SK-N-MC (cell line): ENCODE measurements around the gene RNF144A.
A peak's percentile ranks its signal among the peaks of the same experiment; 100 is the strongest.

Experiments used
- DNase-seq: peaks from one replicate; pipeline ENCODE4 v3.0.0-alpha.2; 2011; ENCODE audit warnings: low read depth, low spot score
- H3K27ac ChIP-seq: fragments of 200-600 bp; sonication (generic); 2 replicates; pipeline ENCODE4 v1.5.1; 2016; ENCODE audit warnings: mixed run types
- H3K36me3 ChIP-seq: fragments of 200-600 bp; sonication (generic); 2 replicates; pipeline ENCODE4 v1.6.1; 2017; ENCODE audit warnings: antibody characterized with exemption, low read length, mixed read lengths; ENCODE audit not compliant: insufficient read depth
- H3K4me3 ChIP-seq: fragments of 200-600 bp; sonication (generic); 2 replicates; pipeline ENCODE4 v1.5.1; 2016
- H3K9ac ChIP-seq: fragments of 200-600 bp; sonication (generic); 2 replicates; pipeline ENCODE4 v1.8.0; 2017; ENCODE audit warnings: mixed run types, mixed read lengths; ENCODE audit not compliant: insufficient read length
- H3K9me3 ChIP-seq: fragments of 200-600 bp; sonication (generic); 2 replicates; pipeline ENCODE4 v1.6.1; 2017; ENCODE audit warnings: low read depth, mild to moderate bottlenecking, antibody characterized with exemption, low read length, moderate library complexity, mixed read lengths
- EZH2 ChIP-seq: fragments of 200-600 bp; sonication (generic); IDR thresholded peaks from one replicate; pipeline ENCODE4 v1.6.1; 2017; ENCODE audit warnings: antibody characterized with exemption
- FOXP2 ChIP-seq: optimal IDR thresholded peaks from 2 replicates; pipeline ENCODE3; 2011; ENCODE audit warnings: mild to moderate bottlenecking, moderate library complexity; ENCODE audit not compliant: insufficient read depth; ENCODE audit errors: extremely low read length, control extremely low read depth
- POLR2AphosphoS5 ChIP-seq: IDR thresholded peaks from 2 replicates; pipeline ENCODE4 v1.6.1; 2012; ENCODE audit warnings: mild to moderate bottlenecking, low read depth, low read length, borderline replicate concordance

RNF144A gene

GRCh38 chr2:6955511-6956136 lies 38.4 kb downstream of the RNF144A start:
- Histone ChIP-seq H3K27ac (peak overlapping the region; percentile 30; the same call in 1 of the 2 replicates), H3K36me3 (peaks cover 3% of the 10 kb centered on the region; the same call in 1 of the 2 replicates), H3K9ac (no peak overlapping the region), H3K9me3 (no peaks in the 10 kb centered on the region), H3K4me3 (no peak overlapping the region)
- TF ChIP-seq FOXP2 (no peak), EZH2 (no peak), POLR2AphosphoS5 (no peak)
- no peak for DNase-seq

- Histone ChIP-seq H3K27ac (no peak overlapping the region), H3K4me3 (no peak overlapping the region), H3K36me3 (peaks cover 3% of the 10 kb centered on the region; the same call in 1 of the 2 replicates), H3K9me3 (no peaks in the 10 kb centered on the region), H3K9ac (no peak overlapping the region)
- no peak for TF ChIP-seq POLR2AphosphoS5
- TF ChIP-seq EZH2: no peak
- no peak for DNase-seq
Observed at GRCh38 chr2:6956566-6956965, 39.4 kb downstream of the RNF144A start.

GRCh38 chr2:6957031-6957714 lies 40.0 kb downstream of the RNF144A start:
- Histone ChIP-seq H3K27ac (no peak overlapping the region), H3K9ac (no peak overlapping the region), H3K36me3 (peaks cover 3% of the 10 kb centered on the region; the same call in 1 of the 2 replicates), H3K9me3 (no peaks in the 10 kb centered on the region), H3K4me3 (no peak overlapping the region)
- TF ChIP-seq EZH2 (no peak), POLR2AphosphoS5 (no peak), FOXP2 (no peak)
- DNase-seq: no peak

DNA sequence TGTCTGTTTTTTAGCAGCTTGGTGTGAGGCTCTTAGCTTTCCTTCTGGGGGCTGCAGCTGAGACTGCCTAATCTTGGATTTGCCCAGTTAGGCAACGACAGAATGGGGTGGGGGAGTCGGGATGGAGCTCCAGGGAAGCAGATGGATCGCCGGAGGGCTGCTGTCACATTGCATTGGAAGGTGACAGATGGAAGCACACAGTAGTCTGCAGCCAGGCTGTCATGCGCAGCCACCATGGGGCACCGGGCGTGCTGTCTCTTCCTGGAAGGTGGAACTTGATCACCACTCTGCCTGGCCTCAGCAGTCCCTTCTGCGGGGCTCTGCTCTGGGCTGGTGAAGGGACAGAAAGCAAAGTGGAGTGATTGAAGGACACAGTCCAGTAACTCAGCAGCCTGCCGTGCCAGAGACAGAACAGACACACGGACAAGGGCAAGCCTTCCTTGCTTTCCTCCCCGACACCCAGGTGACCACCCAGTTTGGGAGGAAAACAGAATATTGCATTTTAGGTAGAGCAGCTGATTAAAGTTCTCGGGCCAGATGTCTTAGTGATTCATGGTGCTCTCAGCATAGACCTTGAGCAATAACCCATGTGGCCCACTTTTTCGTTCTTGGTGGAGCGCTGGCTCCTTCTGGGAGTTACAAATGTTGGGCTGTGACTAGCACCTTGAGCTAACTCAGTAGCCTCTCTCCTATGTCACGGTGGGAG lies 40.9 kb downstream of the RNF144A start:
- no peak overlapping the region for H3K4me3 ChIP-seq
- H3K9me3 ChIP-seq: no peaks in the 10 kb centered on the region
- no peak overlapping the region for H3K27ac ChIP-seq
- no peak overlapping the region for H3K9ac ChIP-seq
- DNase-seq: no peak
- H3K36me3 ChIP-seq: peaks cover 3% of the 10 kb centered on the region; the same call in 1 of the 2 replicates
- no peak for TF ChIP-seq FOXP2
- no peak for TF ChIP-seq EZH2
- no peak for TF ChIP-seq POLR2AphosphoS5

GRCh38 chr2:6958616-6959235 lies 41.5 kb downstream of the RNF144A start:
- DNase-seq: no peak
- H3K9ac ChIP-seq: no peak overlapping the region
- no peak overlapping the region for H3K4me3 ChIP-seq
- TF ChIP-seq FOXP2: no peak
- no peak for TF ChIP-seq POLR2AphosphoS5
- TF ChIP-seq EZH2: no peak
- peaks cover 3% of the 10 kb centered on the region; the same call in 1 of the 2 replicates for H3K36me3 ChIP-seq
- no peak overlapping the region for H3K27ac ChIP-seq
- no peaks in the 10 kb centered on the region for H3K9me3 ChIP-seq

DNA sequence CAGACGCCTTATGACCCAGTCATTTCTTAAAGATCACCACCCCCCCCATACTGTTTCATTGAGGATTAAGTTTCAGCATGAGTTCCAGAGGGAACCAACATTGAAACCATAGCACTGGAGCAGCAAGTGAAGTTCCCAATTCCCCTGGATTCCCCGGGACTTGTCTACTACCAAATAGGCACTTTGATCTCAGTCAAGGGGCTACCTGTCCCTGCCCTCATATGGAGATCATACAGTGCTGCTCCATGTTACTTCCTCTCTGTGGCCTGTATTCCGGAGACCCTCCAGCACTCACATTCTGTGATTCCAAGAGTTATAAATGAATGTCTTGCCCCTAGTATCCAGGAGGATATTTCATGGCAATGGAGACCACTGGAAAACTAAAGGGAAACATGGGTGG lies 42.5 kb downstream of the RNF144A start:
- no peak overlapping the region for H3K4me3 ChIP-seq
- no peak overlapping the region for H3K27ac ChIP-seq
- H3K9ac ChIP-seq: no peak overlapping the region
- no peak for TF ChIP-seq EZH2
- no peaks in the 10 kb centered on the region for H3K9me3 ChIP-seq
- H3K36me3 ChIP-seq: no peaks in the 10 kb centered on the region; the same call in 1 of the 2 replicates
- DNase-seq: no peak

- H3K36me3 ChIP-seq: no peaks in the 10 kb centered on the region; the same call in 1 of the 2 replicates
- H3K4me3 ChIP-seq: no peak overlapping the region
- 0 out of 2 replicates have a peak overlapping the region, but pooled peaks have one; percentile 23 for H3K27ac ChIP-seq
- H3K9ac ChIP-seq: no peak overlapping the region
- TF ChIP-seq FOXP2: no peak
- TF ChIP-seq POLR2AphosphoS5: no peak
- no peak for TF ChIP-seq EZH2
- DNase-seq: no peak
- no peaks in the 10 kb centered on the region for H3K9me3 ChIP-seq
Observed at GRCh38 chr2:6960659-6961058, 43.4 kb downstream of the RNF144A start.

DNA sequence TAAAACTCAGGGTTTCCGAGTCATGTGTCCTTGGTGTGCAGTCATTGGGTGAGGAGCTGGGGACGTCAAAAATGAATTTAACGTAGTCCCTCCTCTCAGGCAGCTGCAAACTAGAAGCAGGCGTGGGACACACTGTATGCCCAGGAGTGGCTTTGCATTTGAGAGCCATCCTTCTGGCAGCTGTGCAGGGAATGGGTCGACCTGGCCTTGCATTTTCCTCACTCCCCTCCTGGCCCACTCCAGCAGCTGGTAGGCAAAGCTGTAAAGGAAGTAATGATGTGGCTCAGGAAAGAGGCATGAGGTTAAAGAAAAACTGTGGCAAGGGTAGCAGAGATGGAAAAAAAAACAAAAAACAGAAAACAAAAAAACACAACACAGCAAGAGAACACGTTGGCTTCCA lies 46.5 kb downstream of the RNF144A start:
- TF ChIP-seq FOXP2 (no peak), EZH2 (no peak), POLR2AphosphoS5 (no peak)
- H3K27ac ChIP-seq: no peak overlapping the region
- no peak overlapping the region for H3K4me3 ChIP-seq
- DNase-seq: no peak
- no peaks in the 10 kb centered on the region; the same call in 1 of the 2 replicates for H3K36me3 ChIP-seq
- no peaks in the 10 kb centered on the region for H3K9me3 ChIP-seq
- H3K9ac ChIP-seq: no peak overlapping the region
